ENCODE data around the gene ENTPD8.

ENTPD8 gene

DNA sequence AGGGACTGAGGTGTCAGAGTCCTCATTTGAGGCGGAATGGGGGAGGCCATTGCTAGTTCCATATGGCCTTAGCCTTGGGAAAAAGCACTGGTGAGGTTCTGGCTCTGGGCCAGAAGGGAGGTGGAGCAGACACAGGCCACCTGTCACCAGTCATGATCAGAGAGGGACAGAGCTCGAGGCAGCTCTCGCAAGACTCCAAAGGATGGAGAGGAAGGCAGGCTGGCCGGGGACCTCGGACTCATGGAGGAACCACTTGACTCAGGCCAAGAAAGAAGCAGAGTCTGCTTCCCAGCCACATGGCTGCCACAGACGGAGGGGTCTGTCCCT is 47.1 kb upstream of the ENTPD8 start:
- no peak for TF ChIP-seq TCF12 (IDR thresholded peaks at IDR 0.05; ENCODE audit: low read depth)
- no peak for TF ChIP-seq RAD21 (IDR thresholded peaks at IDR 0.05; ENCODE audit: low read depth)
- no peak for TF ChIP-seq YY1 (IDR thresholded peaks at IDR 0.05; ENCODE audit: low read depth)
- TF ChIP-seq, protein P1, sequence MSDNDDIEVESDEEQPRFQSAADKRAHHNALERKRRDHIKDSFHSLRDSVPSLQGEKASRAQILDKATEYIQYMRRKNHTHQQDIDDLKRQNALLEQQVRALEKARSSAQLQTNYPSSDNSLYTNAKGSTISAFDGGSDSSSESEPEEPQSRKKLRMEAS (IDR thresholded peaks at IDR 0.05) = no peak
- TF ChIP-seq, protein P2, sequence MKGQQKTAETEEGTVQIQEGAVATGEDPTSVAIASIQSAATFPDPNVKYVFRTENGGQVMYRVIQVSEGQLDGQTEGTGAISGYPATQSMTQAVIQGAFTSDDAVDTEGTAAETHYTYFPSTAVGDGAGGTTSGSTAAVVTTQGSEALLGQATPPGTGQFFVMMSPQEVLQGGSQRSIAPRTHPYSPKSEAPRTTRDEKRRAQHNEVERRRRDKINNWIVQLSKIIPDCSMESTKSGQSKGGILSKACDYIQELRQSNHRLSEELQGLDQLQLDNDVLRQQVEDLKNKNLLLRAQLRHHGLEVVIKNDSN (IDR thresholded peaks at IDR 0.05) = no peak
- TF ChIP-seq EGR1 (IDR thresholded peaks at IDR 0.05) = no peak
- TF ChIP-seq ZBTB7A (IDR thresholded peaks at IDR 0.05; ENCODE audit: low read depth) = no peak
- TF ChIP-seq FOXM1 (IDR thresholded peaks at IDR 0.05; ENCODE audit: borderline replicate concordance, low read depth) = no peak
- no peak for TF ChIP-seq CEBPB (IDR thresholded peaks at IDR 0.05)
- no peak for TF ChIP-seq TEAD4 (IDR thresholded peaks at IDR 0.05)
- TF ChIP-seq NFIC (IDR thresholded peaks at IDR 0.05) = no peak
- TF ChIP-seq, protein P3, sequence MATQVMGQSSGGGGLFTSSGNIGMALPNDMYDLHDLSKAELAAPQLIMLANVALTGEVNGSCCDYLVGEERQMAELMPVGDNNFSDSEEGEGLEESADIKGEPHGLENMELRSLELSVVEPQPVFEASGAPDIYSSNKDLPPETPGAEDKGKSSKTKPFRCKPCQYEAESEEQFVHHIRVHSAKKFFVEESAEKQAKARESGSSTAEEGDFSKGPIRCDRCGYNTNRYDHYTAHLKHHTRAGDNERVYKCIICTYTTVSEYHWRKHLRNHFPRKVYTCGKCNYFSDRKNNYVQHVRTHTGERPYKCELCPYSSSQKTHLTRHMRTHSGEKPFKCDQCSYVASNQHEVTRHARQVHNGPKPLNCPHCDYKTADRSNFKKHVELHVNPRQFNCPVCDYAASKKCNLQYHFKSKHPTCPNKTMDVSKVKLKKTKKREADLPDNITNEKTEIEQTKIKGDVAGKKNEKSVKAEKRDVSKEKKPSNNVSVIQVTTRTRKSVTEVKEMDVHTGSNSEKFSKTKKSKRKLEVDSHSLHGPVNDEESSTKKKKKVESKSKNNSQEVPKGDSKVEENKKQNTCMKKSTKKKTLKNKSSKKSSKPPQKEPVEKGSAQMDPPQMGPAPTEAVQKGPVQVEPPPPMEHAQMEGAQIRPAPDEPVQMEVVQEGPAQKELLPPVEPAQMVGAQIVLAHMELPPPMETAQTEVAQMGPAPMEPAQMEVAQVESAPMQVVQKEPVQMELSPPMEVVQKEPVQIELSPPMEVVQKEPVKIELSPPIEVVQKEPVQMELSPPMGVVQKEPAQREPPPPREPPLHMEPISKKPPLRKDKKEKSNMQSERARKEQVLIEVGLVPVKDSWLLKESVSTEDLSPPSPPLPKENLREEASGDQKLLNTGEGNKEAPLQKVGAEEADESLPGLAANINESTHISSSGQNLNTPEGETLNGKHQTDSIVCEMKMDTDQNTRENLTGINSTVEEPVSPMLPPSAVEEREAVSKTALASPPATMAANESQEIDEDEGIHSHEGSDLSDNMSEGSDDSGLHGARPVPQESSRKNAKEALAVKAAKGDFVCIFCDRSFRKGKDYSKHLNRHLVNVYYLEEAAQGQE (IDR thresholded peaks at IDR 0.05; ENCODE audit: low read depth) = no peak
- no peak for TF ChIP-seq EP300 (IDR thresholded peaks at IDR 0.05; ENCODE audit: borderline replicate concordance)
- TF ChIP-seq CREB1 (IDR thresholded peaks at IDR 0.05; ENCODE audit: low read depth) = no peak
- no peak for TF ChIP-seq TAF1 (IDR thresholded peaks at IDR 0.05; ENCODE audit: low read depth)

DNA sequence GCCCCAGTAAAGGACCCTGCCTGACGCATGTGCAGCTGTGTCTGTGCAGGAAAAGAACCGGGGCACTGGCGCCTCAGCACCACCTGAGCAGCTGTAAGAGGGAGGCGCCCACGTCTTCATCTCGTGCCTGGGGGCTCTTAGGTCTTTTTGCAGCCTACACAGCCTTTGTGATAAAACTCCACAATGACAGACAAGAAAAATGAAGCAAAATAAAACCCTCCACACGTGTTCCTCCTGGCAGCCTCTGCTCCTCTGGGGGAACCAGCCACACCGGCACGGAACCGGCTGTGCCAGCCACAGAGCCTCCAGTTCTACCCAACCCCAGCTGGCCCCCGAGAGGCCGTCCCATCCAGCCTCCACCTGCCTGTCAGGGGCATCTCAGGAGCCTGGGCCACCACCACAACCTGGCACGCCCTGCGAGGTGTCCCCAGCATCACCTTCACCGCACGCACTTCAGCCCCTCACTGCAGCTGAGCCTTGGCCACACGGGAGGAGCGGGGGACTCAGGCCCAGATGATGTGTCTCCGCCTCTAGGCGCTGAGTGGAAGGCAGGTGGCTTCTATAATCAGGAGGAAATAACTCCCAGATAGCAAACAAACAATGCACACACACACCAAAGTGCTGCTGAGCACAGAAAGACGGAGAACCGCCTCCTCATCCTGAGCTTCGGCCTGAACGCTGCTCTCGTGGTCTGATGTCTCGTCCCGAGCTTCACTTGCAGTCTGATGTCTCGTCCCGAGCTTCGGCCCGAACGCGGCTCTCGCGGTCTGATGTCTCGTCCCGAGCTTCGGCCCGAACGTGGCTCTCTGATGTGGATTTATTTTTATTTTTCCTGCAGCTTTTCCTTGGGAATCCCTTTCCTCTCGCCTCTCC is 46.5 kb upstream of the ENTPD8 start:
- no peak for TF ChIP-seq EP300 (IDR thresholded peaks at IDR 0.05; ENCODE audit: borderline replicate concordance)
- no peak for TF ChIP-seq NFIC (IDR thresholded peaks at IDR 0.05)
- no peak for TF ChIP-seq RAD21 (IDR thresholded peaks at IDR 0.05; ENCODE audit: low read depth)
- TF ChIP-seq CREB1 (IDR thresholded peaks at IDR 0.05; ENCODE audit: low read depth) = no peak
- no peak for TF ChIP-seq ZBTB7A (IDR thresholded peaks at IDR 0.05; ENCODE audit: low read depth)
- TF ChIP-seq YY1 (IDR thresholded peaks at IDR 0.05; ENCODE audit: low read depth) = no peak
- TF ChIP-seq FOXM1 (IDR thresholded peaks at IDR 0.05; ENCODE audit: borderline replicate concordance, low read depth) = no peak
- TF ChIP-seq TEAD4 (IDR thresholded peaks at IDR 0.05) = no peak
- TF ChIP-seq EGR1 (IDR thresholded peaks at IDR 0.05) = no peak
- TF ChIP-seq, protein P2 (IDR thresholded peaks at IDR 0.05) = no peak
- TF ChIP-seq TAF1 (IDR thresholded peaks at IDR 0.05; ENCODE audit: low read depth) = no peak
- TF ChIP-seq, protein P3 (IDR thresholded peaks at IDR 0.05; ENCODE audit: low read depth) = no peak
- TF ChIP-seq, protein P1 (IDR thresholded peaks at IDR 0.05) = no peak
- TF ChIP-seq TCF12 (IDR thresholded peaks at IDR 0.05; ENCODE audit: low read depth) = no peak
- TF ChIP-seq CEBPB (IDR thresholded peaks at IDR 0.05) = no peak

DNA sequence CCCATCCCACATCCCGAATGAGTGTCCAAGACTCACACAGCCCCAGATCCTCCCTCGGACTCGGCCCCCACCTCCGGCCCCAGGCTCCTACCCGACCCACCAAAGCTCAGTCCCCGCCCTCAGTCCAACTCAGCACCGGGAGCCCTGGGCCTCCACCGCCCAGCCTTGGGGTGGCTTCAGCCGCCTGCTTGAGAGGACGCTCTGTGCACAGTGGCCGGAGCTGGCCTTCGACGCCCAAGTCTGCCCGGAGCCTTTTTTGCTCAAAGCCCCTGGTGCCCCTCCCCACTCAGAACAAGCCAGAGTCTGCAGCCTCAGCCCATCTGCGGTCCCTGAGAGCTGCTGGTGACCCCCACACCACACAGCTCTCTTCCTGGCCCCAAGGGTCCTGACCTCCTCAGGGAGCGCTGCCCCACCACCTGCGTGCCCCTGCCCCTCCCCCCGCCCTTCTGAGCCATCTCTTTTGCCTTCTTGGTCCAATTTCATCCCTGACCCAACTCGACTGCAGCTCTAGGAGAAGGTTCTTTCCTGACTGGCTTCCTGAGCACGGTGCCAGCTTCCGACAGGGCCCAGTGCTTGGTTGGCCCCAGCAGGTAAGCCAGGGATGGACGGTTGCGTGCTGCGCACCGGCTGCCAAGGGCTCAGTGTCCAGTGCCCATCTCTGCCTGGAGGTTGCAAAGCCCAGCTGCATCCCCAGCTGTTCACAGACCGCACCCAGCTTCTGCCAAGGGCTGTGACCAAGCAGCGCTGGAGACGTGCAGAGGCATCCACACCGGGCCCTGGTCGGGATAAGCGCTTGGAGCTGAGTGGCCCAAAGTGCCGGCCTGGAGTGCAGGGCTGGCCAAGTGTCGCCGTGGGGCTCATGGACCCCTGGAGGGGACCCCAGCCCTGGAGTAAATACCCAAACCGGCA is 45.6 kb upstream of the ENTPD8 start:
- TF ChIP-seq, protein P3 (IDR thresholded peaks at IDR 0.05; ENCODE audit: low read depth) = no peak
- no peak for TF ChIP-seq FOXM1 (IDR thresholded peaks at IDR 0.05; ENCODE audit: borderline replicate concordance, low read depth)
- no peak for TF ChIP-seq EP300 (IDR thresholded peaks at IDR 0.05; ENCODE audit: borderline replicate concordance)
- TF ChIP-seq, protein P1 (IDR thresholded peaks at IDR 0.05) = no peak
- no peak for TF ChIP-seq YY1 (IDR thresholded peaks at IDR 0.05; ENCODE audit: low read depth)
- no peak for TF ChIP-seq NFIC (IDR thresholded peaks at IDR 0.05)
- TF ChIP-seq, protein P2 (IDR thresholded peaks at IDR 0.05) = no peak
- TF ChIP-seq EGR1 (IDR thresholded peaks at IDR 0.05) = no peak
- TF ChIP-seq RAD21 (IDR thresholded peaks at IDR 0.05; ENCODE audit: low read depth) = no peak
- TF ChIP-seq ZBTB7A (IDR thresholded peaks at IDR 0.05; ENCODE audit: low read depth) = no peak
- no peak for TF ChIP-seq CEBPB (IDR thresholded peaks at IDR 0.05)
- no peak for TF ChIP-seq TCF12 (IDR thresholded peaks at IDR 0.05; ENCODE audit: low read depth)
- TF ChIP-seq TAF1 (IDR thresholded peaks at IDR 0.05; ENCODE audit: low read depth) = no peak

Measured in Ishikawa (cell line).